Suprapubic skin (tissue), 4 donors: ENCODE measurements around the gene ZNF664. TPM values are rescaled to one million over a fixed set of nuclear protein-coding genes. Genes with fewer than 3 reads are reported as not detected.

Experiments used
- DNase-seq, 2 donors: peaks; one replicate each; pipeline ENCODE4 v3.0.0-alpha.2; 2019; ENCODE audit warnings: low spot score in 2 of 2
- H3K27ac ChIP-seq: fragments of 200-600 bp; sonication (generic); one replicate; pipeline ENCODE4 v1.5.1; 2019
- H3K27me3 ChIP-seq: fragments of 200-600 bp; sonication (generic); one replicate; pipeline ENCODE4 v1.5.1; 2019
- H3K36me3 ChIP-seq: fragments of 200-600 bp; sonication (generic); one replicate; pipeline ENCODE4 v1.5.1; 2019
- H3K4me1 ChIP-seq: fragments of 200-600 bp; sonication (generic); one replicate; pipeline ENCODE4 v1.5.1; 2019
- H3K4me3 ChIP-seq: fragments of 200-600 bp; sonication (generic); one replicate; pipeline ENCODE4 v1.5.1; 2019; ENCODE audit warnings: mild to moderate bottlenecking
- H3K9me3 ChIP-seq: fragments of 200-600 bp; sonication (generic); one replicate; pipeline ENCODE4 v1.5.1; 2019
- EP300 ChIP-seq: sonication (generic); formaldehyde crosslinking; IDR thresholded peaks from one replicate; pipeline ENCODE4 v1.6.1; 2017; ENCODE audit warnings: antibody characterized with exemption
- POLR2A ChIP-seq, 2 donors: fragments of 450-650 bp; IDR thresholded peaks; one replicate each; pipeline ENCODE4 v1.6.1; 2017; ENCODE audit warnings: antibody characterized with exemption in 2 of 2, mild to moderate bottlenecking in 2 of 2, moderate library complexity in 2 of 2
- POLR2AphosphoS5 ChIP-seq, 3 donors: sonication (generic); formaldehyde crosslinking; IDR thresholded peaks; one replicate each; pipeline ENCODE4 v1.6.1; 2017; ENCODE audit warnings: antibody characterized with exemption in 3 of 3
- WGBS: methylation state at CpG from one replicate; pipeline ENCODE4 v1.1.5; 2018; 5-methylcytosine and 5-hydroxymethylcytosine counted together
- total RNA-seq, 4 donors: library from RNA; depleted of rRNA; stranded (reverse); fragments of >200 nt; gene quantifications; one replicate each; pipeline ENCODE4 v1.1.0, GENCODE V29; 2016
- TF ChIP-seq, protein P1 (sequence below), 2 donors: fragments of 200-600 bp in 1 of 2; fragments of 450-650 bp in 1 of 2; sonication (generic) in 1 of 2; IDR thresholded peaks; one replicate each; pipeline ENCODE4 v1.5.1; 2016 to 2019; ENCODE audit warnings: antibody characterized with exemption in 2 of 2, mild to moderate bottlenecking in 1 of 2, moderate library complexity in 1 of 2

Gene ZNF664
- total RNA-seq, 4 donors from 2014 or later = 29.6 to 39.6 (median 32.8) TPM

DNA sequence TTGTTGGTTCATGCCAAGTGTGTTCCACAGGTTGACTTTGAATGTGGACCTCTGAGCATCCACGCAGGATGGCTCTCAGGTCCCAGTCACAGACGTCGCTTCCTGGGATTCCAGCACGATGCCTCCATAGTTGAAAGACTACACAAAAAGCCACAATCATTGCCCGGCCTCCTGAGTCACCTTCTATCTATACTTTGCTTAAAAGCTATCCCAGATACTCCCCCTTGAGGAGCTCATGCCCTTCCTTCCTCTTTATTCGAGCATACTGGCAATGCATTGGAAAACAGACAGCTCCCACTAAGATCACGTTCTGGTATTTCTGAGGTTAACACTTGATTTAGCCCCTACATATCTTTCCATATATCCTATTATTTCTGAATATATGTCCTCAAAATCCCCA lies 40.1 kb downstream of the ZNF664 start:
- Histone ChIP-seq H3K9me3 (no peaks in the 10 kb centered on the region), H3K4me1 (no peaks in the 10 kb centered on the region), H3K4me3 (no peak overlapping the region), H3K27me3 (no peaks in the 10 kb centered on the region), H3K27ac (no peak overlapping the region), H3K36me3 (peaks cover 35% of the 10 kb centered on the region)
- TF ChIP-seq POLR2A (IDR thresholded peaks at IDR 0.05) (no peak), EP300 (no peak), POLR2AphosphoS5 (IDR thresholded peaks at IDR 0.05) (no peak)
- TF ChIP-seq, protein P1, sequence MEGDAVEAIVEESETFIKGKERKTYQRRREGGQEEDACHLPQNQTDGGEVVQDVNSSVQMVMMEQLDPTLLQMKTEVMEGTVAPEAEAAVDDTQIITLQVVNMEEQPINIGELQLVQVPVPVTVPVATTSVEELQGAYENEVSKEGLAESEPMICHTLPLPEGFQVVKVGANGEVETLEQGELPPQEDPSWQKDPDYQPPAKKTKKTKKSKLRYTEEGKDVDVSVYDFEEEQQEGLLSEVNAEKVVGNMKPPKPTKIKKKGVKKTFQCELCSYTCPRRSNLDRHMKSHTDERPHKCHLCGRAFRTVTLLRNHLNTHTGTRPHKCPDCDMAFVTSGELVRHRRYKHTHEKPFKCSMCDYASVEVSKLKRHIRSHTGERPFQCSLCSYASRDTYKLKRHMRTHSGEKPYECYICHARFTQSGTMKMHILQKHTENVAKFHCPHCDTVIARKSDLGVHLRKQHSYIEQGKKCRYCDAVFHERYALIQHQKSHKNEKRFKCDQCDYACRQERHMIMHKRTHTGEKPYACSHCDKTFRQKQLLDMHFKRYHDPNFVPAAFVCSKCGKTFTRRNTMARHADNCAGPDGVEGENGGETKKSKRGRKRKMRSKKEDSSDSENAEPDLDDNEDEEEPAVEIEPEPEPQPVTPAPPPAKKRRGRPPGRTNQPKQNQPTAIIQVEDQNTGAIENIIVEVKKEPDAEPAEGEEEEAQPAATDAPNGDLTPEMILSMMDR (IDR thresholded peaks at IDR 0.05) = no peak
- DNase-seq = no peak
- 93% methylated on average over 7 of the region's 7 CpGs for WGBS

DNA sequence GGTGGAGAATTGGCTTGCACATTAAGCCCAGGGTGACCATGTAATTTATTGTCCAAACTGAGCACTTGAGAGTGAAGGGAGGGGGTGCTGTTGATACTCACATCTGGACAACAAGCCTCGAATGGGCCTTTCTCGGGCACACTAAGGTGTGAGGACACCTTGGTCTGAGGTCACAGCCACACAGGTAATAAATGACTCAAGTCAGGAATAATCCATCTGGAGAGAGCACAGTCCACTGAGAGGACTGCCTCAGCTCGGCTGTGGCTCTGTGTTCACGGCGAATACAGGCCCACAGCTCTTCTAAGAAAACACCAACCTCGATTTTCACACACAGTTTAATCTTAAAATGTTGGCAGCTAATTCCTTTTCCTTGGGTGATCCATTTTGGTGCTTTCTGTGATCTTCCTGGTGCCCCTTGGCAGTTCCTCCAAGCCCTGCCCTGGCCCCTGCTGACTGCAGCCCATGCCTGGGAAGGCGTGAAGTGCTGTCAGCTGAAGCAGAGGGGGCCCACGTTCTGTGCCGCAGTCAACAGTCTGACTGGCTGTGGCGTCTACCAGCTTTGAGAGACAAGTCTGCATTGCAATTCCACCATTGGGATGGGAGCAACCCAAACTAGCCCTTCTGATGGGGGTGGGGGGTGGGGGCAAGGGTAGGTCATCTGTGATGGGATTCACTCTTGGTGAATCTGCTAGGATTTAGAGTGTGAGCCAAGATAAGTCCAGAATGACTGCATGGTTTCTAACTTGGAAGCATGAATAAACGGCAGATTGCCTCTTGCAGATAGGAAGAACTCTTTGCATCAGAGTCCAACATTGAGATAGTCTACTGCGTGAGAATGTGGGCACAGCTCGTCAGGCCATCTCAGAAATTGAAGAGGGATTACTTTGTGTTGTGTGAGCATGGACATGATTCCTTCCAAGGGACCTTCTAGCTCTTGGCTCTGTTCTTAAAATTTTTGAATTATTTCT lies 42.8 kb downstream of the ZNF664 start:
- TF ChIP-seq, protein P1 (IDR thresholded peaks at IDR 0.05) = no peak
- TF ChIP-seq POLR2AphosphoS5 (IDR thresholded peaks at IDR 0.05) (no peak), POLR2A (IDR thresholded peaks at IDR 0.05) (no peak), EP300 (no peak)
- Histone ChIP-seq H3K4me1 (peaks cover 3% of the 10 kb centered on the region), H3K9me3 (no peaks in the 10 kb centered on the region), H3K4me3 (no peak overlapping the region), H3K27me3 (no peaks in the 10 kb centered on the region), H3K27ac (no peak overlapping the region), H3K36me3 (peaks cover 33% of the 10 kb centered on the region)
- DNase-seq = no peak
- WGBS = 95% methylated on average over 12 of the region's 13 CpGs

DNA sequence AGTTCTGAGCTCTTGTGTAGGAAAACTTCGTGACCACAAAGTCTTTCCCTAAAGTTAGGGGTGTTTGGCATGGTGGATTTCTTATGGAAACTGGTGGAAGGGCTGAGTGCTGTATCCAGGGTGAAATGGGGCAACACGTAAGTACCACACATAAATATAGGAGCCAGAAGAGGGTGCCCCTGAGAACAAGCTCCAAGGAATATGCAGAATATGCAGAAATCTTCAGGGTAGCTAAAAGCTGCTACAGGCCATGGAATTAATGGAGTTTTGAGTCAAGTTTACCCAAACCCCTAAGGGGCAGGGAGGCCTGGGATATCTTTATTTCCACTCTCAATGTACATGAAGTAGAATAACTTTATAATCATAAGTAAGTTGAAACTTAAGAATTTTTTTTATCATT lies 44.0 kb downstream of the ZNF664 start:
- 97% methylated on average over 2 of the region's 2 CpGs for WGBS
- H3K4me3 ChIP-seq = no peak overlapping the region
- TF ChIP-seq POLR2AphosphoS5 (IDR thresholded peaks at IDR 0.05) = no peak
- TF ChIP-seq POLR2A (IDR thresholded peaks at IDR 0.05) = no peak
- TF ChIP-seq EP300 = no peak
- TF ChIP-seq, protein P1 (IDR thresholded peaks at IDR 0.05) = no peak

DNA sequence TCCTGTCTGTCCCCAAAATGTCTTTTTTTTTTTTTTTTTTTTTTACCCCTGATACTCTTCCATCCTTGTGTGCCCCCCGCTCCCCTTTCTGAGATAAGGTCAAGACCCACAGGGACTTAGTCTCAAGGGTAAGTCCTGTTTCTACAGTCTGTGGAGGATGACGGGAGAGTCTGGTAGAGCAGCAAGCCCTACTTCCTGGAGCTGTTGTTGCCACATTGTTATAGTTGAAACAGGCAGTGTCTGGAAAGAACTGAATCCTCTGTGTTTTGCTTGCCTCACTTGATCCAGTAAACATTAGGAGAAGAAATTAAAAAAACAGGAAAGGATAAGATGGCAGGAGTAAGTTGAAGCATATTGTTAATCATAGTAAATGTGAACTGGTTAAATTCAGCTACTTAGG lies 45.5 kb downstream of the ZNF664 start:
- Histone ChIP-seq H3K36me3 (peaks cover 7% of the 10 kb centered on the region), H3K4me3 (no peak overlapping the region), H3K27ac (no peak overlapping the region), H3K4me1 (peaks cover 5% of the 10 kb centered on the region), H3K27me3 (no peaks in the 10 kb centered on the region), H3K9me3 (no peaks in the 10 kb centered on the region)
- TF ChIP-seq POLR2AphosphoS5 (IDR thresholded peaks at IDR 0.05) = no peak
- no peak for TF ChIP-seq POLR2A (IDR thresholded peaks at IDR 0.05)
- TF ChIP-seq EP300 = no peak
- TF ChIP-seq, protein P1 (IDR thresholded peaks at IDR 0.05) = no peak
- DNase-seq = no peak
- 81% methylated on average over 2 of the region's 2 CpGs for WGBS

More for the DNA sequence above, 44.0 kb downstream of the ZNF664 start:
- no peaks in the 10 kb centered on the region for H3K27me3 ChIP-seq
- H3K27ac ChIP-seq = no peak overlapping the region
- no peaks in the 10 kb centered on the region for H3K9me3 ChIP-seq
- no peak for DNase-seq
- peaks cover 5% of the 10 kb centered on the region for H3K4me1 ChIP-seq
- H3K36me3 ChIP-seq = peaks cover 21% of the 10 kb centered on the region

DNA sequence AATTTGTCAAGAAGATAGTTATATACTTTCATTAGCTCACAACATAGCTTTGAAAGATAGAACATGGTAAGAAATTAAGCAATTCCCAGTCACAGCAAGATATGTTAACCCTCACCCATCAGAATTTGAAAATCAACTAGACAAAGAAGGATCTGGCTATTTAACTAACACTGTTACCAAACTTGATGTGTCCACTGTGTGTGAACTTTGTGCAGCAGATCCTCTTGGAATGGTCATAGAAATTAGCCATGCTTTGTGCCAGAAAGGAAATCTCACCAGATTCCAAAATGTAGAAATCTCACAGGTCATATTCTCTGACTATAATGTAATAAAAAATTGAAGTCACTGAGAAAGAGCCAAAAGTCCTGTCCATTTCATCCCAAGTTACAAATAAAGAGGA lies 46.1 kb downstream of the ZNF664 start:
- no peak for DNase-seq
- Histone ChIP-seq H3K36me3 (peaks cover under 1% of the 10 kb centered on the region), H3K4me1 (peaks cover 5% of the 10 kb centered on the region), H3K4me3 (no peak overlapping the region), H3K9me3 (no peaks in the 10 kb centered on the region), H3K27ac (no peak overlapping the region), H3K27me3 (no peaks in the 10 kb centered on the region)
- TF ChIP-seq, protein P1 (IDR thresholded peaks at IDR 0.05) = no peak
- TF ChIP-seq POLR2AphosphoS5 (IDR thresholded peaks at IDR 0.05) (no peak), POLR2A (IDR thresholded peaks at IDR 0.05) (no peak), EP300 (no peak)
